Keratinocyte (primary cell): Measurements from ENCODE around the gene CEBPG. TPM values are rescaled to one million over a fixed set of nuclear protein-coding genes. Genes with fewer than 3 reads are reported as not detected.

Experiments
- DNase-seq: peaks from one replicate; pipeline ENCODE4 v3.0.0-alpha.2; 2011; ENCODE audit warnings: low read depth, missing footprints, low spot score
- FAIRE-seq: peaks from 2 replicates; lab custom pipeline; 2011; peaks lifted over from hg19 to GRCh38; lab: Jason Lieb, UNC
- H2AFZ ChIP-seq: 2 replicates; pipeline ENCODE4 v1.6.0; 2012; ENCODE audit warnings: low read length, control low read depth, inconsistent platforms; ENCODE audit not compliant: control insufficient read depth
- H3K27ac ChIP-seq: 2 replicates; pipeline ENCODE4 v1.5.1; 2011; ENCODE audit warnings: low read length; ENCODE audit not compliant: control insufficient read depth, insufficient read depth
- H3K27me3 ChIP-seq: 3 replicates; pipeline ENCODE4 v1.6.0; 2011; ENCODE audit warnings: low read length; ENCODE audit not compliant: control insufficient read depth, insufficient read depth; ENCODE audit errors: extremely low read depth
- H3K36me3 ChIP-seq, 2 experiments: 2 replicates in 1 of 2; 3 replicates in 1 of 2; pipeline ENCODE4 v1.5.1; 2011; ENCODE audit warnings: low read length in 2 of 2, mild to moderate bottlenecking in 1 of 2; ENCODE audit not compliant: control insufficient read depth in 2 of 2, insufficient read depth in 2 of 2; ENCODE audit errors: extremely low read depth in 1 of 2
- H3K4me1 ChIP-seq: 3 replicates; pipeline ENCODE4 v1.5.1; 2011; ENCODE audit warnings: low read length; ENCODE audit not compliant: control insufficient read depth, insufficient read depth; ENCODE audit errors: extremely low read depth
- H3K4me2 ChIP-seq: 3 replicates; pipeline ENCODE4 v1.6.0; 2011; ENCODE audit warnings: low read depth, low read length; ENCODE audit not compliant: control insufficient read depth, insufficient read depth; ENCODE audit errors: extremely low read depth
- H3K4me3 ChIP-seq, 3 experiments: fragments of 200-600 bp in 1 of 3; sonication (generic) in 1 of 3; 2 replicates in 2 of 3; 3 replicates in 1 of 3; pipeline ENCODE4 v1.5.1; 2011 to 2016; ENCODE audit warnings: low read length in 3 of 3, mild to moderate bottlenecking in 3 of 3, control low read depth in 2 of 3, inconsistent platforms in 1 of 3, low read depth in 1 of 3, mixed read lengths in 1 of 3, mixed run types in 1 of 3, moderate library complexity in 1 of 3; ENCODE audit not compliant: control insufficient read depth in 2 of 3, insufficient read depth in 2 of 3; ENCODE audit errors: extremely low read depth in 1 of 3
- H3K79me2 ChIP-seq: 2 replicates; pipeline ENCODE4 v1.6.0; 2012; ENCODE audit warnings: low read length; ENCODE audit not compliant: control insufficient read depth, insufficient read depth
- H3K9ac ChIP-seq: 3 replicates; pipeline ENCODE4 v1.6.0; 2011; ENCODE audit warnings: low read length; ENCODE audit not compliant: control insufficient read depth, insufficient read depth; ENCODE audit errors: extremely low read depth
- H3K9me1 ChIP-seq: 3 replicates; pipeline ENCODE4 v1.6.0; 2011; ENCODE audit warnings: low read length; ENCODE audit not compliant: control insufficient read depth, insufficient read depth; ENCODE audit errors: extremely low read depth
- H3K9me3 ChIP-seq: 2 replicates; pipeline ENCODE4 v1.5.1; 2012; ENCODE audit warnings: low read depth, low read length; ENCODE audit not compliant: control insufficient read depth
- H4K20me1 ChIP-seq: 3 replicates; pipeline ENCODE4 v1.6.0; 2011; ENCODE audit warnings: low read length; ENCODE audit not compliant: control insufficient read depth, insufficient read depth; ENCODE audit errors: extremely low read depth
- CTCF ChIP-seq, 3 experiments: IDR thresholded peaks in 1 of 3; conservative IDR thresholded peaks in 1 of 3; optimal IDR thresholded peaks in 1 of 3; 2 replicates in 2 of 3; 3 replicates in 1 of 3; pipeline versions ENCODE3 to v1.5.1; 2011; ENCODE audit warnings: low read length in 3 of 3, mild to moderate bottlenecking in 3 of 3, moderate library complexity in 2 of 3, control low read depth in 1 of 3, inconsistent platforms in 1 of 3; ENCODE audit not compliant: insufficient read depth in 2 of 3; ENCODE audit errors: extremely low read depth in 1 of 3
- EZH2 ChIP-seq: IDR thresholded peaks from one replicate; pipeline ENCODE4 v1.6.1; 2012; ENCODE audit warnings: inconsistent platforms, mild to moderate bottlenecking, low read length, moderate library complexity
- dilution Hi-C: fragments of 300-500 bp; cut with MboI; formaldehyde crosslinking; loops from one replicate; pipeline ENCODE4 v1.7.0; 2020; ENCODE audit warnings: low sequenced_read_pairs; ENCODE audit not compliant: extremely low pct_ligation_motif_present
- polyA plus RNA-seq, 5 experiments: library from polyadenylated mRNA; depleted of rRNA in 3 of 5; stranded (reverse) in 3 of 5; stranded (forward) in 1 of 5; unstranded in 1 of 5; fragments of >200 nt; gene quantifications; 1 replicate in 1 of 5; 2 replicates in 3 of 5; 3 replicates in 1 of 5; pipeline versions ENCODE4 v1.2.1 to v1.2.3, GENCODE V29; 2011 to 2012; ENCODE audit warnings: missing spikeins in 2 of 5, low read depth in 1 of 5, low replicate concordance in 1 of 5

The CEBPG gene
- polyA plus RNA-seq, 1 donor (not counting 4 experiments of a cell fraction or from before 2014, with no cell fraction given), result 31.9 TPM

GRCh38 chr19:33388725-33389420 is 15.4 kb downstream of the CEBPG start:
- Histone ChIP-seq H3K79me2 (peaks cover 19% of the 10 kb centered on the region), H3K9me3 (no peaks in the 10 kb centered on the region), H3K9me1 (no peaks in the 10 kb centered on the region), H4K20me1 (peaks cover 8% of the 10 kb centered on the region), H3K4me3 (no peak overlapping the region), H3K9ac (no peak overlapping the region), H3K27ac (no peak overlapping the region), H3K27me3 (no peaks in the 10 kb centered on the region), H3K4me1 (peaks cover 3% of the 10 kb centered on the region), H3K36me3 (peaks cover 0 to 3% of the 10 kb centered on the region in 2 experiments), H2AFZ (no peak overlapping the region), H3K4me2 (no peak overlapping the region)
- DNase-seq (no peak), FAIRE-seq (no peak)
- dilution Hi-C loops, result no loop called here
- TF ChIP-seq EZH2 (no peak), CTCF (optimal IDR thresholded peaks at IDR 0.05 in 1 of 3, IDR thresholded peaks at IDR 0.05 in 1 of 3, conservative IDR thresholded peaks at IDR 0.05 in 1 of 3; ENCODE audit: extremely low read depth in 1 of 3, insufficient read depth in 2 of 3, low read length in 3 of 3) (no peak)

- TF ChIP-seq CTCF (optimal IDR thresholded peaks at IDR 0.05 in 1 of 3, IDR thresholded peaks at IDR 0.05 in 1 of 3, conservative IDR thresholded peaks at IDR 0.05 in 1 of 3; ENCODE audit: extremely low read depth in 1 of 3, insufficient read depth in 2 of 3, low read length in 3 of 3) (no peak), EZH2 (no peak)
- FAIRE-seq, result no peak
- Histone ChIP-seq H3K4me3 (no peak overlapping the region), H3K79me2 (peaks cover 13% of the 10 kb centered on the region), H3K4me1 (peaks cover 10% of the 10 kb centered on the region), H3K36me3 (peaks cover 0 to 3% of the 10 kb centered on the region in 2 experiments), H3K4me2 (no peak overlapping the region), H2AFZ (no peak overlapping the region), H3K9me3 (no peaks in the 10 kb centered on the region), H3K27ac (no peak overlapping the region), H3K27me3 (no peaks in the 10 kb centered on the region), H4K20me1 (peaks cover 6% of the 10 kb centered on the region), H3K9ac (no peak overlapping the region), H3K9me1 (no peaks in the 10 kb centered on the region)
- dilution Hi-C loops, result no loop called here
- DNase-seq, result no peak
Observed at GRCh38 chr19:33389421-33390100, 16.1 kb downstream of the CEBPG start.
